NB4 (cell line): Measurements from ENCODE around the gene OR6V1.

ENCODE experiments used
- CTCF ChIP-seq: IDR thresholded peaks from one replicate; pipeline ENCODE4 v1.5.1; 2012; ENCODE audit warnings: low read depth, low read length
- MAX ChIP-seq: IDR thresholded peaks from 2 replicates; pipeline ENCODE4 v1.6.1; 2011; ENCODE audit warnings: low read depth, low read length
- MYC ChIP-seq: IDR thresholded peaks from 2 replicates; pipeline ENCODE4 v1.6.1; 2011; ENCODE audit warnings: low read depth, low read length
- POLR2A ChIP-seq: IDR thresholded peaks from 2 replicates; pipeline ENCODE4 v1.6.1; 2011; ENCODE audit warnings: mild to moderate bottlenecking; ENCODE audit not compliant: insufficient read length; ENCODE audit errors: extremely low read depth

- TF ChIP-seq CTCF (no peak), POLR2A (no peak), MAX (no peak), MYC (no peak)
These were observed 22.0 kb downstream of the OR6V1 start for GRCh38 chr7:143074141-143074540.
